NCI-H82 (cell line): ENCODE data around the gene TTLL9.
"Not testable (repeated sequence)": the region's sequence is repeated elsewhere in the genome, so short reads cannot be mapped to it uniquely, and the experiment has no call there.

ENCODE experiments used
- DNase-seq: peaks from one replicate; lab custom pipeline; 2025; lab: John Stamatoyannopoulos, UW

The TTLL9 gene, protein sequence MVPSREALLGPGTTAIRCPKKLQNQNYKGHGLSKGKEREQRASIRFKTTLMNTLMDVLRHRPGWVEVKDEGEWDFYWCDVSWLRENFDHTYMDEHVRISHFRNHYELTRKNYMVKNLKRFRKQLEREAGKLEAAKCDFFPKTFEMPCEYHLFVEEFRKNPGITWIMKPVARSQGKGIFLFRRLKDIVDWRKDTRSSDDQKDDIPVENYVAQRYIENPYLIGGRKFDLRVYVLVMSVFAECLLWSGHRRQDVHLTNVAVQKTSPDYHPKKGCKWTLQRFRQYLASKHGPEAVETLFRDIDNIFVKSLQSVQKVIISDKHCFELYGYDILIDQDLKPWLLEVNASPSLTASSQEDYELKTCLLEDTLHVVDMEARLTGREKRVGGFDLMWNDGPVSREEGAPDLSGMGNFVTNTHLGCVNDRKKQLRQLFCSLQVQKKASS

GRCh38 chr20:31869942-31870725, at the start of gene TTLL9, which contains the start of gene DUSP15:
Gene TTLL9 (plus strand): TSS chr20:31870634. CDS start chr20:31871127, 493 bp downstream.
Gene DUSP15 (minus strand): TSS chr20:31870527. CDS start chr20:31870337, 190 bp downstream.
- peak; percentile 48 for DNase-seq

DNA sequence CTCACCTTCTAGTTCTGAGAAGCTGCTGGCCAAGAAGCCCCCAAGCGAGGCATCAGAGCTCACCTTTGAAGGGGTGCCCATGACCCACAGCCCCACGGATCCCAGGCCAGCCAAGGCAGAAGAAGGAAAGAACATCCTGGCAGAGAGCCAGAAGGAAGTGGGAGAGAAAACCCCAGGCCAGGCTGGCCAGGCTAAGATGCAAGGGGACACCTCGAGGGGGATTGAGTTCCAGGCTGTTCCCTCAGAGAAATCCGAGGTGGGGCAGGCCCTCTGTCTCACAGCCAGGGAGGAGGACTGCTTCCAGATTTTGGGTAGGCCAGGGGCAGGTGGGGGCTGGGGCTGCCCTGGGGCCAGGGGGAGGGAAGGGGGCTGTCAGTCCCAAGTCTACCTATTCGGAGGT, 49.0 kb upstream of the TTLL9 start:
- peak; percentile 23 for DNase-seq

- peak; percentile 85 for DNase-seq
Measured at GRCh38 chr20:31822421-31823330, 47.8 kb upstream of the TTLL9 start.

DNA sequence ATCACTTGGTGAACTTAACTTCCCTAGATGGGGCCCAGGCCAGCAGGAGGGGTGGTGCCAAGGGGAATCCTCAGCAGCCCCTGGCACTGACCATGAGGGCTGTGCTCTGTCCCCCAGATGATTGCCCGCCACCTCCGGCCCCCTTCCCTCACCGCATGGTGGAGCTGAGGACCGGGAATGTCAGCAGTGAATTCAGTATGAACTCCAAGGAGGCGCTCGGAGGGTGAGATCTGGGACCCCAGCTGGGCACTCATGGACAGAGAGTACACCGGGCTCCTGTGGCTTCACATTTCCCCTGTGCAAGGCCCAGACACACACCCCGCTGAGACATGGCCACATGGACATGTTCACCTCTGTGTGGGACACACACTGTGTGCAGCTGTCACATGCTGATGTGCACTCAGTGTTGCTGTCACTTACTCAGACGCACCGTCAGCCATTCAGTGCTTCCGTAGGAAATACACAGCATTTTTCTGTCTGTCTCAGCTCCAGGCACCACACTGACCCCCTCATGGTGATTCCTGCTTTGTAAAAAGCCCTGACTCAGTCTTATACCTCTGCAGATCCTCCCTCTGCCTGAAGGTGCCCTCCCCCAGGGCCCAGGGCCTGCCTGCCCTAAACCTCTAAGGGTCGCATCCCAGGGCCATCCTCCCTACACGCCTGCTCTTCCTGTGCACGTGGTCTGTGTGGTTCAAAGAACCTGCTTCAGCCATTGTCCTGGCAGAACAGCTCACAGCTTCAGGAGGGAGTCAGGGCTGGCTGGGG, 46.9 kb upstream of the TTLL9 start:
- no peak for DNase-seq

DNA sequence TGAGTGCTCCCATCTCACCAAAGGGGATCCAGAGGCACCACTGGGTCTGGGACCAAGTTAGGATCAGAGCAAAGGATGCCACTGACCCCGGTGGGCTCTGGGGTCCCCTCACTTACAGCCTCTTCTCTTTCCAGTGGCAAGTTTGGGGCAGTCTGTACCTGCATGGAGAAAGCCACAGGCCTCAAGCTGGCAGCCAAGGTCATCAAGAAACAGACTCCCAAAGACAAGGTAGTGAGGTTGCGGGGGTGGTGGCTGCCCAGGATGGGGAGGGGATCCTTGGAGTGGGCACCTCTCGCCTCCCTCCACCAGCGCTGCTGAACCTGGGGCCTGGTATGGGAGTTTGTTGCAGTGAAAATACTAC, 46.3 kb upstream of the TTLL9 start:
- DNase-seq, result no peak

GRCh38 chr20:31824554-31825313, 45.7 kb upstream of the TTLL9 start:
- no peak for DNase-seq

DNA sequence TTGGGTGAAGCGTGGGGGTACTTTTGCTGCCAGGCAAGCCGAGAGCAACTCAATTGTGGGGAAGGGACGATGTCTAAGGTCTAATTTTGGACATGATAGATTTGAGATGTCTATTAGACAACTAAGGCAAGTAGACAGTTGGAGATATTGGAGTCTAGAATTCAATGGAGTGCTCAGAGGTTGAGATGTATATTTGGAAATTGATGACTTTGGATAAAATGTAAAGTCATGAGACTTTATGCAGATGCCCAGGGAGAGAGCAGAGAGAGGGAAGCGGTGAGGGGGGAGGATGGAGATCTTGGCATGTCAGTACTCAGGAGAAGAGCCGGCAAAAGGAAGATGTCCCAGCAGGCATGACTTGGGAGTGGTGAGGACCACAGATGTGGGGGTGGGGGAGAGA, 44.4 kb upstream of the TTLL9 start:
- DNase-seq, result no peak

GRCh38 chr20:31827059-31827458, 43.4 kb upstream of the TTLL9 start:
- no peak for DNase-seq

GRCh38 chr20:31828016-31828415, 42.4 kb upstream of the TTLL9 start:
- not testable (repeated sequence) for DNase-seq

DNA sequence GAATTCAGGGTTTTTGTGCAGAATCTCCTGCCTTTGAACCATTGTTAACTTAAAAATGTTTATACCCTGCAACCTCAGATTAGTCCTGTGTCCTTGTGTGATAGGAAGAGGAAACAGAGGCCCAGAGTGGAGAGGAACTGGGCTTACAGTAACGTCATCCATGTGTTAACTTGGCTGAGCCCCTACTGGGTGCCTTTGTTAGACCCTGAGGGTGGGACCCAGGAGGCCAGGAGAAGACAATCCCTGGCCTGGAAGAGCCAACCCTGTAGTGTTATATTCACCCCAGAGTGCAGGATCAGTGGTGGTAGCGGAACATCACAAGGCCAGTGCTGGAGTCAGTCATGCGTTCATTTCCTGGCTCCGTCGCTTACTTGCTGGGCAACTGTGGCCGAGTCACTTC, 40.7 kb upstream of the TTLL9 start:
- DNase-seq, result no peak

DNA sequence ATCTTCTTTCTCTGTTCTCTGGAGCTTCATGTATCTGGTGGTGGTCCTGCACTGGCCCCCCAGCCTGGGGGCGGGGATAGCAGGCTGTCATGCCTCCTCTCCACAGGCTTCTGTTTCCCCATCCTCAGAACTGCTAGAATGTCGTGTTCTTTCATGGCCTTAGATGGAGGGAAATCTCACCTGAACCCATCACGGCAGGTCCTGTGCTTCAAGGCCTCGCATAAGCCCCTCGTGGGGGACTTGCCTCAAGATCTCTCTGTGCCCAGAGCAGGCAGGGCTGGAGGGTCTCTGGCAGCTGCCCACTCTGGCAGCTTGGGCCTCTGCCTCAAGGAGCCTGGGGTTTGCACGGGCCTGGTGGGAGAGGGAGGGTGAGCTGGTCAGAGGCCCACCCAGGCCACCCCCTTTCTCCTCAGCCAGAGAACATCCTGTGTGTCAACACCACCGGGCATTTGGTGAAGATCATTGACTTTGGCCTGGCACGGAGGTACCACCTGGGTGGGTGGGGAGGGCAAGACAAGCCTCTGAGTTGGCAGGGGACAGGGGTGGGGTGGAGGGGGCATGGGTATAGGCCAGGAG, 39.9 kb upstream of the TTLL9 start:
- DNase-seq, result no peak

DNA sequence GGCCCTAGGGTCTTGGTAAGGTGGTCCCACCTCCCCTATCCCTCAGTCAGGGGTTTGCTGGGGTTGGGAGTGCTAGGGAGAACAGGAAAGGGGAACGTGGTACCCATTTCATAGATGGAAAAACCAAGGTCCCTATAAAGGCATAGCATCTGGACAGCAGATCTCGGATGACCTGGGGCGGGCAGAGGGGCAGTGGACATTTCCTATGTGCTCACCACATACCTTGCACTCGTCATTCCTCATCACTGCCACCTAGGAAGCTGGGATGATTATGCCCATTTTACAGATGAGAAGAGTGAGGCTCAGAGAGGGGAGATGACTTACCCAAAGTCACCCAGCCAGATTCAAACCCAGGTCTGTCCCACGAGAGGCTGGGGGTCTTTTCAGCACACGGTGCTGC, 39.2 kb upstream of the TTLL9 start:
- DNase-seq, result no peak

DNA sequence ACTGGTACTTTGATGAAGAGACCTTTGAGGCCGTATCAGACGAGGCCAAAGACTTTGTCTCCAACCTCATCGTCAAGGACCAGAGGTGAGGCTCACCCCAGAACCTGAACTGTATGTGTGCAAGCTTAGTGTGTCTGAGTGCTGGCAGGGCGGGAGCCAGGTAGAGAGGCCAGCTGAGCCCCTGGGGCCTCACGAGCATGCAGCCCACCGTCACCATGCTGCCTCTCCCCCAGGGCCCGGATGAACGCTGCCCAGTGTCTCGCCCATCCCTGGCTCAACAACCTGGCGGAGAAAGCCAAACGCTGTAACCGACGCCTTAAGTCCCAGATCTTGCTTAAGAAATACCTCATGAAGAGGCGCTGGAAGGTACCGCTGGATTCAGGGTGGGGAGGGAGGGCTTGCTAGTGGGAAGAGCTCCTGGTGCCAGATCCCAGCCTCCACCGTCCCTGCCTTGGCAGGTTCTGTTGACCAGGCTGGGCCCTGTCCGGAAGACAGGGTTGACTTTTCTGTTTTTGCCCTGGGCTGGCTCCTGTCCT, 38.6 kb upstream of the TTLL9 start:
- DNase-seq, result no peak

DNA sequence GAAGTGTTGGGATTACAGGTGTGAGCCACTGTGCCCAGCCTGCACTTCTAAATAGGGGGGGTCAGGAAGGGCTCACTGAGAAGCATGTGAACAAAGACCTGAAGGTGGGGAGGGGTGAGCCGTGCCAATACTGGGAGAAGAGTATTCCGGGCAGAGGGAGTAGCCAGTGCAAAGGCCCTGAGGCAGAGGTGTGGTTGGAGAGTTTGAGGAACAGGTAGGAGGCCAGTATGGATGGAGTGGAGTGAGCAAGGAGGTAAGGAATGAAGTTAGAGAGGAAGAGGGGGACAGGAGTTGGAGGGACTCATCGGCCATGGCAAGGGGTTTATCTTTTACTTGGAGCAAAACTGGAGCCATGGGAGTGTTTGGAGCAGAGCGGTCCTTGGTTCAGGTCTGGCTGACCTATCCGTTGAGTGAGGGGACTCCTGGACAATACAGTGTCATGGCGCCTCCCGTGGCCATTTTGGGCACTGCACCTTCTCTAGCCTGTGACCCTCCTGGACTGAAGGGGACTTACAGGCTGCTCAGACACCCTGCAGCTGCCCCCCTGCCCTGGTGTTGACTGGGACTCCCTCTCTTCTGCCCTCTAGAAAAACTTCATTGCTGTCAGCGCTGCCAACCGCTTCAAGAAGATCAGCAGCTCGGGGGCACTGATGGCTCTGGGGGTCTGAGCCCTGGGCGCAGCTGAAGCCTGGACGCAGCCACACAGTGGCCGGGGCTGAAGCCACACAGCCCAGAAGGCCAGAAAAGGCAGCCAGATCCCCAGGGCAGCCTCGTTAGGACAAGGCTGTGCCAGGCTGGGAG, 37.1 kb upstream of the TTLL9 start:
- peak; percentile 86 for DNase-seq

DNA sequence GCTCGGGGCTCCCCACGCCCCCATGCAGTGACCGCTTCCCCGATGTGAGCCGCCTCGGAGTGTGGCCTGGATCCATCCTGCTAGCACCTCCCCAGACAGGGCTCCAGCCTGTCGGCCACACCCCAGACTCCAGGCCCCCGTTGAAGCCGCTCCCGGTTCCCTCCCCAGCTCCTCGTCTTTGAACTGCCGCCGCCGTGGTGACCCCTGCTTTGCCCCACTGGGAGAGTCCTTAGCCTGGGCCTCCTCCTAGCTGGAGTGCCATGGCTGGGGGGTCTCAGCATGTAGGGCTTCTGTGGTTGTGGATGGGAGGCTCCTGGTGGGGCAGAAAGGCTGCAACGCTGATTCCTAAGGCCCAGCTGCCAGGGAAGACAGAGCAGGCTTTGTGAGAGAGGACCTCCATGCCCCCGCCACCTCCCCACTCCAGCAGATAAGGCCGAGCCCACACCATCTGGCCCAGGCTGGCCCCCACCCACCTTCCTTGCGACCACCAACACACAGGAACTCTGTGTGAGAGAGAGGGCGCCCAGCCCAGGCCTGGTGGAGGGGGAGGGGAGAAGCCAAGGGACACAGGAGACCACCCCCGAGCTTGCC, 36.4 kb upstream of the TTLL9 start:
- peak; percentile 40 for DNase-seq

GRCh38 chr20:31835554-31835953, 34.9 kb upstream of the TTLL9 start:
- no peak for DNase-seq

DNA sequence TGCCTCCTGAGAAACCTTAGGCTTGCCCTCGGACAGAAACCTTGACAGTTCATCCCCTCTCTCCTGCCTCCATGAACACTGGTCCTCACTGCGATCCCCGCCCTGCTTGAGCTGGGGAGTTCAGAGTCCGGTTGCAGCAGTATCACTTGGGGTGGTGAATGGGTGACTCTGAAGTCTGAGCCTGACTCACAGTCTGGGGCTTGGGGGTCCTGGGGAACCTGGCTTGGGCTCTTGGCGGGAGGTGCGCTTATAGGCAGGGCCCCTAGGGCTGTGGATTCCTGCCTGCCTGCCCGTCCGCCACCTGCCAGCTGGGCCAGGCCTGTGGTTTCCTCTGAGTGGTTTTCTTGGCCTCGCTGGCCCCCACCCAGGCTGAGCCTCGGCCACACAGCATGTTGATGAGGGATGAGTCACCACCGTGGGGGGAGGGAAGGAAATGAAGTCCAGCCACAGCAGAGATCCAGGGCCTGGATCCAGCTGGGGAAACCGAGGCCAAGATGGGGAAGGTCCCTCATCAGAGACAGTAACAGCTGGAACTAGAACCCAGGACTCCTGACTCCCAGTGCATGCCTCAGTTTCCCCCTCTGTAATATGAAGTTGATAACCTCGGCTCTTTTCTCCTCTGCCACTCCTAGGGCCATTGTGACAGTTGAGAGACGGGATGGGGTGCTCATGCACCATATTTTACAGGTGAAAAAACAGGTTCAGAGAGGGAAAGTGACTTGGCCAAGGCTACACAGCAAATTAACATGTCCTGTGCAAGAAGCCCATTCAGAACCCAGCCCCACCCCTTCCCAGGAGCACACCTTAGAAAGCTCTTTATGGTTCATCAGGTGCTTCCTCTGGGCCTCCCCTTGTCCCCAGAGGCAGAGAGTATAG, 34.2 kb upstream of the TTLL9 start:
- DNase-seq, result no peak
